Lower leg skin (tissue), 4 donors: ENCODE measurements around the gene GGCT. TPM values are rescaled to one million over a fixed set of nuclear protein-coding genes. Genes with fewer than 3 reads are reported as not detected.
A peak's percentile ranks its signal among the peaks of the same experiment; 100 is the strongest.

ENCODE experiments used
- DNase-seq, 2 donors: peaks; one replicate each; pipeline ENCODE4 v3.0.0-alpha.2; 2019; ENCODE audit warnings: low spot score in 2 of 2
- H3K4me3 ChIP-seq: fragments of 200-600 bp; sonication (generic); 2 replicates; pipeline ENCODE4 v1.5.1; 2017; ENCODE audit warnings: mild to moderate bottlenecking, low read depth; ENCODE audit not compliant: poor library complexity, severe bottlenecking
- CTCF ChIP-seq, 3 donors: fragments of 450-650 bp; IDR thresholded peaks; one replicate each; pipeline ENCODE4 v1.5.1; 2016; ENCODE audit warnings: antibody characterized with exemption in 3 of 3, mild to moderate bottlenecking in 3 of 3, moderate library complexity in 2 of 3
- POLR2A ChIP-seq, 2 donors: fragments of 450-650 bp; IDR thresholded peaks; one replicate each; pipeline ENCODE4 v1.6.1; 2016 to 2017; ENCODE audit warnings: antibody characterized with exemption in 2 of 2, mild to moderate bottlenecking in 1 of 2, moderate library complexity in 1 of 2
- WGBS, 2 donors: methylation state at CpG; one replicate each; pipeline ENCODE4 v1.1.5; 2018; 5-methylcytosine and 5-hydroxymethylcytosine counted together
- intact Hi-C: fragments of 100-400 bp; cut with DNase I; formaldehyde crosslinking; loops from one replicate; pipeline ENCODE4 v1.15.0; 2023; ENCODE audit warnings: low total_unique reads
- total RNA-seq, 4 donors: library from RNA; depleted of rRNA; stranded (reverse); fragments of >200 nt; gene quantifications; one replicate each; pipeline ENCODE4 v1.1.0, GENCODE V29; 2016

Gene GGCT
- total RNA-seq, 4 donors from 2014 or later, result 40.0 to 66.2 (median 60.8) TPM

- intact Hi-C loops, result no loop called here
- TF ChIP-seq POLR2A (IDR thresholded peaks at IDR 0.05), result no peak
- no peak for TF ChIP-seq CTCF (IDR thresholded peaks at IDR 0.05)
- WGBS, 2 donors, result 77 to 82% methylated on average over 2 of the region's 2 CpGs
- H3K4me3 ChIP-seq, result no peak overlapping the region
- DNase-seq, result no peak
These were observed 19.9 kb upstream of the GGCT start for GRCh38 chr7:30524545-30524944.

- TF ChIP-seq POLR2A (IDR thresholded peaks at IDR 0.05) (no peak), CTCF (IDR thresholded peaks at IDR 0.05) (no peak)
- intact Hi-C loops, result no loop called here
- 91 to 95% methylated on average over 2 of the region's 2 CpGs for WGBS, 2 donors
- no peak for DNase-seq
- no peak overlapping the region for H3K4me3 ChIP-seq
These were observed 18.8 kb upstream of the GGCT start for GRCh38 chr7:30523466-30523865.

- 97 to 98% methylated on average over 3 of the region's 3 CpGs for WGBS, 2 donors
- no peak overlapping the region for H3K4me3 ChIP-seq
- TF ChIP-seq CTCF (IDR thresholded peaks at IDR 0.05) (no peak), POLR2A (IDR thresholded peaks at IDR 0.05) (no peak)
- intact Hi-C loops, result no loop called here
- no peak for DNase-seq
These were observed 17.5 kb upstream of the GGCT start for GRCh38 chr7:30522159-30522558.

- DNase-seq, result peak; percentile 63 to 91
- 33 to 41% methylated on average over 1 of the region's 1 CpG for WGBS, 2 donors
- intact Hi-C loops, result no loop called here
- TF ChIP-seq POLR2A (IDR thresholded peaks at IDR 0.05) (no peak), CTCF (IDR thresholded peaks at IDR 0.05) (no peak)
- no peak overlapping the region for H3K4me3 ChIP-seq
These were observed 16.9 kb upstream of the GGCT start for GRCh38 chr7:30521532-30521931.

- no peak overlapping the region for H3K4me3 ChIP-seq
- no peak for DNase-seq
- 59 to 64% methylated on average over 3 of the region's 3 CpGs for WGBS, 2 donors
- intact Hi-C loops, result no loop called here
- TF ChIP-seq POLR2A (IDR thresholded peaks at IDR 0.05) (no peak), CTCF (IDR thresholded peaks at IDR 0.05) (no peak)
These were observed 14.5 kb upstream of the GGCT start for GRCh38 chr7:30519122-30519521.

- DNase-seq, result no peak
- TF ChIP-seq POLR2A (IDR thresholded peaks at IDR 0.05), result no peak
- H3K4me3 ChIP-seq, result no peak overlapping the region
- intact Hi-C loops, result no loop called here
- 95 to 96% methylated on average over 2 of the region's 2 CpGs for WGBS, 2 donors
These were observed 11.1 kb upstream of the GGCT start for GRCh38 chr7:30515761-30516160.
